A549 treated with RU486 at 1 μM for 4 hours (cell line): ENCODE data around the gene B4GALT2. TPM values are rescaled to one million over a fixed set of nuclear protein-coding genes. Genes with fewer than 3 reads are reported as not detected.

Experiments used
- total RNA-seq: library from RNA; stranded (reverse); fragments of 200-300 nt; extraction: Qiagen RNA extraction; gene quantifications from 5 replicates; pipeline ENCODE4 v1.2.3, GENCODE V29; 2022; ENCODE audit warnings: low read depth

Gene B4GALT2
- total RNA-seq, result 43.9 to 72.3 TPM (median 64.9 TPM) in 5 replicates

GRCh38 chr1:43978551-43979260 lies at the start of gene B4GALT2:
Gene B4GALT2, plus strand, starts transcription at chr1:43979210. Its CDS starts 1,951 bp downstream, at chr1:43981161.

GRCh38 chr1:43933386-43934100 lies 45.5 kb upstream of the B4GALT2 start, which contains the start of gene ARTN:
Gene ARTN, plus strand, starts transcription at chr1:43933801. Its CDS starts 1,856 bp downstream, at chr1:43935657.

GRCh38 chr1:43946236-43947060 lies 32.6 kb upstream of the B4GALT2 start, which contains the start of gene IPO13:
Gene IPO13, plus strand, starts transcription at chr1:43946950. Its CDS starts 651 bp downstream, at chr1:43947601.

GRCh38 chr1:43969746-43970466 lies 9.1 kb upstream of the B4GALT2 start, which contains the start of gene DPH2:
Gene DPH2, plus strand, starts transcription at chr1:43970010. Its CDS starts 166 bp downstream, at chr1:43970176.

GRCh38 chr1:43974443-43975248 lies 4.4 kb upstream of the B4GALT2 start, which contains the start of gene ATP6V0B:
Gene ATP6V0B, plus strand, starts transcription at chr1:43974960. Its CDS starts 81 bp downstream, at chr1:43975041.

GRCh38 chr1:43991476-43992231 lies 12.6 kb downstream of the B4GALT2 start, which contains the start of gene CCDC24:
Gene CCDC24, plus strand, starts transcription at chr1:43991599. Its CDS starts 280 bp downstream, at chr1:43991879.

GRCh38 chr1:44031252-44032169 lies 52.5 kb downstream of the B4GALT2 start, which contains the start of gene SLC6A9:
Gene SLC6A9, minus strand, starts transcription at chr1:44031462. Its CDS starts 7,185 bp downstream, at chr1:44024277.

Other genes starting within 250 kb of the B4GALT2 start
- gene ARTN, start 45.4 kb upstream of the B4GALT2 start, total RNA-seq, result 0.15 to 0.51 TPM (median 0.22 TPM) in 5 replicates
- 9.4 to 16.4 TPM (median 15.2 TPM) in 5 replicates for gene IPO13, start 32.3 kb upstream of the B4GALT2 start, total RNA-seq
- gene DPH2, start 9.2 kb upstream of the B4GALT2 start, total RNA-seq, result 38.6 to 43.3 TPM (median 41.0 TPM) in 5 replicates
- 89.1 to 158 TPM (median 137 TPM) in 5 replicates for gene ATP6V0B, start 4.2 kb upstream of the B4GALT2 start, total RNA-seq
- gene CCDC24, start 12.4 kb downstream of the B4GALT2 start, total RNA-seq, result 5.9 to 7.6 TPM (median 7.3 TPM) in 5 replicates
- 12.8 to 17.3 TPM (median 14.6 TPM) in 5 replicates for gene SLC6A9, start 52.3 kb downstream of the B4GALT2 start, total RNA-seq
- gene KLF17, start 139.6 kb downstream of the B4GALT2 start, total RNA-seq, result 0.15 to 0.46 TPM (median 0.38 TPM) in 5 replicates
- not detected in 5 replicates for gene KLF18, start 162.4 kb downstream of the B4GALT2 start, total RNA-seq
- 17.9 to 20.4 TPM (median 19.1 TPM) in 5 replicates for gene DMAP1, start 234.3 kb downstream of the B4GALT2 start, total RNA-seq